GM12892 (cell line): ENCODE data around the gene AGK.

Experiments
- POLR2A ChIP-seq: IDR thresholded peaks from 2 replicates; pipeline ENCODE4 v1.6.1; 2011; ENCODE audit warnings: low read depth, low read length, control low read depth
- POLR2AphosphoS5 ChIP-seq: IDR thresholded peaks from 2 replicates; pipeline ENCODE4 v1.6.1; 2011; ENCODE audit warnings: low read depth, low read length, control low read depth
- TAF1 ChIP-seq: IDR thresholded peaks from 2 replicates; pipeline ENCODE4 v1.6.1; 2011; ENCODE audit warnings: low read depth, mild to moderate bottlenecking, control low read depth, low read length, borderline replicate concordance

- TF ChIP-seq POLR2A = no peak
- TF ChIP-seq POLR2AphosphoS5 = no peak
- TF ChIP-seq TAF1 = no peak
These were observed 36.1 kb downstream of the AGK start for GRCh38 chr7:141587304-141587703.
